Astrocyte (in vitro differentiated cells and primary cell): ENCODE measurements around the gene SAPCD2.

Source experiments
- CTCF ChIP-seq: IDR thresholded peaks from 2 replicates; pipeline ENCODE4 v1.5.1; 2011; ENCODE audit warnings: low read depth, mild to moderate bottlenecking, inconsistent platforms, low read length, moderate library complexity; ENCODE audit not compliant: insufficient read depth
- EZH2 ChIP-seq: IDR thresholded peaks from 2 replicates; pipeline ENCODE4 v1.6.1; 2012; ENCODE audit warnings: mild to moderate bottlenecking, low read length, inconsistent platforms; ENCODE audit not compliant: insufficient read depth

GRCh38 chr9:137105814-137106661, 35.7 kb upstream of the SAPCD2 start:
- no peak for TF ChIP-seq CTCF
- no peak for TF ChIP-seq EZH2
